Activated CD4-positive, alpha-beta T cell treated with anti-CD3 and anti-CD28 coated beads, Interleukin-2, amount 10 ng/mL, durations not matched to agents 24 days and 14 days (primary cell): ENCODE data around the gene CEP78. TPM values are rescaled to one million over a fixed set of nuclear protein-coding genes. Genes with fewer than 3 reads are reported as not detected.
"Not testable (repeated sequence)": the region's sequence is repeated elsewhere in the genome, so short reads cannot be mapped to it uniquely, and the experiment has no call there.

Source experiments
- DNase-seq: peaks from one replicate; pipeline ENCODE4 v3.0.0; 2022
- H3K27ac Mint-ChIP-seq: one replicate; pipeline ENCODE4 v1.8.0; 2022; ENCODE audit warnings: mild to moderate bottlenecking, mixed read lengths
- H3K27me3 Mint-ChIP-seq: one replicate; pipeline ENCODE4 v1.8.0; 2022; ENCODE audit warnings: mixed read lengths
- H3K36me3 Mint-ChIP-seq: one replicate; pipeline ENCODE4 v1.8.0; 2022; ENCODE audit warnings: low read depth, mild to moderate bottlenecking, mixed read lengths
- H3K4me1 Mint-ChIP-seq: one replicate; pipeline ENCODE4 v1.8.0; 2021; ENCODE audit warnings: mixed read lengths
- H3K4me3 Mint-ChIP-seq: one replicate; pipeline ENCODE4 v1.8.0; 2022; ENCODE audit warnings: mild to moderate bottlenecking, moderate library complexity, mixed read lengths
- H3K9me3 Mint-ChIP-seq: one replicate; pipeline ENCODE4 v1.8.0; 2021; ENCODE audit warnings: mixed read lengths
- intact Hi-C: fragments of 100-400 bp; cut with micrococcal nuclease; formaldehyde crosslinking; loops from one replicate; pipeline ENCODE4 v1.15.1; 2023
- total RNA-seq: library from RNA; stranded (reverse); gene quantifications from 2 replicates; pipeline ENCODE4 v1.2.3, GENCODE V29; 2022

The CEP78 gene
- total RNA-seq, 1 donor from 2014 or later: 34.5 TPM

DNA sequence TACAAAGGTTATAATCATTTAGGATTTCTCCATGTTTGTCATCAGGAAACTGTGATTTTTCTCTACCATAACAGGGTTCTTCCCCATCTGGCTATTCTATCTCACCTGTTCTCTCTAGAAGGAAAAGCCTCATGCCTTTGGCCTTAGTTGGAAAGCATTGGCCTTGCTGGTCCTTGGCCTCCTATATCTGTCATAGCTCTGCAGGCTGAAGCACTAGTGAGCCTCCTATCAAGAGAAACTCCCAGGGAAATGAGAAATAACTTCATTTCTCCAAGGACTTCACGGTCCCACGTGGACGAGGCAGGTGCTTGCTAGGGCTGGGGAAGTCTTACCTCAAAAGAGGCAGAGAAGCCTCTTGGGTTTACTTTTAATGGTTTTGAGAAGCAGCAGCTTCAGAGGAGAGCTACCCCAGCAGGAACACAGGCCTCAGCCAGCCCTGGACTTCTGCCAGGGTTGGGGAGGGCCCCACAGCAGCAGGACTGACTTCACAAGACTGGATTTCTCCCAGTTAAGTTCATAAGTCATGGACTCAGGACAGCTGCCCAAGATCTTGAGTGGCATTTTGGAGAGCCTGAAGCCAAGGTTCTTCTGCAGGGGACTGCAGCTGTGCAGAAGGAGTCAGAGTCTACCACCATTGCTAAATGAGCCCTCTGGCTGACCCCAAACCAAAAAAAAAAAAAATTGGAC is 45.2 kb downstream of the CEP78 start:
- no peak overlapping the region for H3K27ac Mint-ChIP-seq
- no peaks in the 10 kb centered on the region for H3K4me1 Mint-ChIP-seq
- no peaks in the 10 kb centered on the region for H3K27me3 Mint-ChIP-seq
- no peaks in the 10 kb centered on the region for H3K9me3 Mint-ChIP-seq
- H3K36me3 Mint-ChIP-seq: no peaks in the 10 kb centered on the region
- H3K4me3 Mint-ChIP-seq: no peak overlapping the region
- DNase-seq: no peak
- intact Hi-C loops: no loop called here

DNA sequence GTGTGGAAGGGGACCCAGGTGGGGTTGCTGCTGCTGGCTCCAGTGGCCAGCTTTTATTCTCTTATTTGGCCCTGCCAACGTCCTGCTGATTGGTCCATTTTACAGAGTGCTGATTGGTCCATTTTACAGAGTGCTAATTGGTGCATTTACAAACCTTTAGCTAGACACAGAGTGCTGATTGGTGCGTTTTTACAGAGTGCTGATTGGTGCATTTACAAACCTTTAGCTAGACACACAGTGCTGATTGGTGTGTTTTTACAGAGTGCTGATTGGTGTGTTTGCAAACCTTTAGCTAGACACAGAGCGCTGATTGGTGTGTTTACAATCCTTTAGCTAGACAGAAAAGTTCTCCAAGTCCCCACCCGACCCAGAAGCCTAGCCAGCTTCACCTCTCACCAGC is 48.3 kb downstream of the CEP78 start:
- intact Hi-C loops, DNase-seq, H3K36me3 Mint-ChIP-seq, H3K27me3 Mint-ChIP-seq, H3K9me3 Mint-ChIP-seq, H3K4me3 Mint-ChIP-seq, H3K27ac Mint-ChIP-seq, H3K4me1 Mint-ChIP-seq: not testable (repeated sequence)

DNA sequence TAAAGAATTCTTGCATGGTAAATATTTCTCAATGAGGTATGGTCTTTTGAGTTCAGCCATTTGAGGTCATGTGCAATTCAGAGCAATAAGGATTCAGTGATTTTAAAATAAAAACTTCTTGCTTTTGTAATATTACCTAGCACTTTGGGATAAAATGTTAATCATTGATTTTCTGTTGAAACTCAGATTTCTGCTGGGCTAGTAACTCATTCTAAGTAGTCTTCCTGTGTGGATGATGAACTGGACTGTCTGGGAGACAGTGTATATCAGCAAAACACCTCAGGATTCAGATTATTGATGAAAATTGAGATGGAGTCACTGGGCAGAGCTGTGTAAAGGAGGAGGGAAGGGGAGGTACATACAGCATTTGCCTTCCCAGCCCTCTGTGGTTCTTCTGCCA is 50.2 kb downstream of the CEP78 start:
- H3K9me3 Mint-ChIP-seq: no peaks in the 10 kb centered on the region
- intact Hi-C loops: no loop called here

DNA sequence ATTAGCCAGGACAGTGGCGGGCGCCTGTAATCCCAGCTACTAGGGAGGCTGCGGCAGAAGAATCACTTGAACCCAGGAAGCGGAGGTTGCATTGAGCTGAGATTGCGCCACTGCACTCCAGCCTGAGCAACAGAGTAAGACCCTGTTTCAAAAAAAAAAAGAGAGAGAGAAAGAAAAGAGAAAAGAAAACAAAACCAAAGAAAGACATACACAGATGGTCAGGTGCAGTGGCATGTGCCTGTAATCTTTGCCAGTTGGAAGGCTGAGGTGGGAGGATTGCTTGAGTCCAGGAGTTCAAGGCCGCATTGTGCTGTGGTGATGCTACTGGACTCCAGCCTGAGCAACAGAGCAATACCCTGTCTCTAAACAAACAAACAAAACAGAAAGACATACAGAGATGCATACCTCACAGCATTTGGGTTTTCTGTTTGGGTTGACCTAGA is 51.1 kb downstream of the CEP78 start:
- no peaks in the 10 kb centered on the region for H3K9me3 Mint-ChIP-seq
- peaks cover 1% of the 10 kb centered on the region for H3K4me1 Mint-ChIP-seq
- H3K4me3 Mint-ChIP-seq: no peak overlapping the region
- H3K27me3 Mint-ChIP-seq: no peaks in the 10 kb centered on the region
- no peaks in the 10 kb centered on the region for H3K36me3 Mint-ChIP-seq
- no peak for DNase-seq
- intact Hi-C loops: no loop called here
- no peak overlapping the region for H3K27ac Mint-ChIP-seq

More for the DNA sequence above, 50.2 kb downstream of the CEP78 start:
- DNase-seq: no peak
- no peaks in the 10 kb centered on the region for H3K36me3 Mint-ChIP-seq
- H3K4me3 Mint-ChIP-seq: no peak overlapping the region
- no peak overlapping the region for H3K27ac Mint-ChIP-seq
- no peaks in the 10 kb centered on the region for H3K27me3 Mint-ChIP-seq
- H3K4me1 Mint-ChIP-seq: no peaks in the 10 kb centered on the region

DNA sequence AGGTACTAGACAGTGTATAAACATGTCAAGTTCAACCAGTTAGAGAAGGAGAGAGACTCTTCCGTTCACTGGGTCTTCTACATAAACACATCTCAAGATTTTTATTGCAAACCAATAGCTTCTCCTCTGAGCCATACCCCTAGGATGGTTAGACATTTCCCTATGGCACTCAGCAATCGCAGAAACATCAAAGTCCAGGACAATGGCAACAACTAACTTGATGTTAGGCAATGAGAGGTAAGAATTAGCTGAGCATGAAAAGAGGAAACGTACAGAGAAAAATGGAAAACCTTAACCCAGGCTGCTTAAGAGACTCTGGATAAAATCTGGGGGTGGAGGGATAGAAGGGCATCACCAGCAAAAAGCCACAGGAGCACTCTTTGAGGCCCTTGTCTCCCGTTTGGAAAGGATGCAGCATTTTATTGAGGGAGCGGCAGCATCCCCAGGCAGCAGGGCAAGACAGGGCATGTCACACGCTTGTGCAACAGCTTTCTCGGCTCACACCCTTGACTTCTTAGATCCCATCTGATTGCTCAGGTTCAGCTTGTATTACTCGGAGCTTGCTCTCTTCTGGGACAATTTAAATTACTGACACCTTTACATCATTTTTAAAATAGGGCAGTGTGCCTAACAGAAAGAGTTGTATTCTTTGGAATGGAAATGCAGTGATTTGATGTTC is 52.5 kb downstream of the CEP78 start:
- Mint-ChIP-seq H3K4me1 (peaks cover 8% of the 10 kb centered on the region), H3K36me3 (no peaks in the 10 kb centered on the region), H3K4me3 (no peak overlapping the region), H3K27ac (no peak overlapping the region), H3K27me3 (no peaks in the 10 kb centered on the region), H3K9me3 (no peaks in the 10 kb centered on the region)
- intact Hi-C loops: no loop called here
- no peak for DNase-seq

DNA sequence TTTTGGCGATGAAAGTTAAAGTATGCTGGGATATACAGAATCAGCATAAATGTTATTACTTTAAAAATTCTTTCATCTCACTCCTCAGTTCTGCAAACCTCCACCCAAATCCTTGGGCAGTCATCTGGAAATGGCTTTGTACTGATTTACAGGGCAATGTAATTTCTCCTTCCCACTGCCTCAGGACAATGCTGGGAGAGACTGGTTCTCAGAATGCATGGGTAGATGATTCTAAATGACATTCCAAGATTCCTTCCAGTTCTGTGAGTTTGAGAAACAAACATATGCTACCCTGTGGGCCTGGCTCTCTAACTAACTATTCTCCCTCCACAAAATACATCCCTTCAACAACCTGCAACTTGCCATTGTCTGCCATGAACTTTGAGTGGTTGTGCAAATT is 53.6 kb downstream of the CEP78 start:
- H3K36me3 Mint-ChIP-seq: no peaks in the 10 kb centered on the region
- peaks cover 8% of the 10 kb centered on the region for H3K4me1 Mint-ChIP-seq
- no peak overlapping the region for H3K27ac Mint-ChIP-seq
- no peak for DNase-seq
- H3K27me3 Mint-ChIP-seq: no peaks in the 10 kb centered on the region
- no peak overlapping the region for H3K4me3 Mint-ChIP-seq
- intact Hi-C loops: no loop called here
- H3K9me3 Mint-ChIP-seq: no peaks in the 10 kb centered on the region

DNA sequence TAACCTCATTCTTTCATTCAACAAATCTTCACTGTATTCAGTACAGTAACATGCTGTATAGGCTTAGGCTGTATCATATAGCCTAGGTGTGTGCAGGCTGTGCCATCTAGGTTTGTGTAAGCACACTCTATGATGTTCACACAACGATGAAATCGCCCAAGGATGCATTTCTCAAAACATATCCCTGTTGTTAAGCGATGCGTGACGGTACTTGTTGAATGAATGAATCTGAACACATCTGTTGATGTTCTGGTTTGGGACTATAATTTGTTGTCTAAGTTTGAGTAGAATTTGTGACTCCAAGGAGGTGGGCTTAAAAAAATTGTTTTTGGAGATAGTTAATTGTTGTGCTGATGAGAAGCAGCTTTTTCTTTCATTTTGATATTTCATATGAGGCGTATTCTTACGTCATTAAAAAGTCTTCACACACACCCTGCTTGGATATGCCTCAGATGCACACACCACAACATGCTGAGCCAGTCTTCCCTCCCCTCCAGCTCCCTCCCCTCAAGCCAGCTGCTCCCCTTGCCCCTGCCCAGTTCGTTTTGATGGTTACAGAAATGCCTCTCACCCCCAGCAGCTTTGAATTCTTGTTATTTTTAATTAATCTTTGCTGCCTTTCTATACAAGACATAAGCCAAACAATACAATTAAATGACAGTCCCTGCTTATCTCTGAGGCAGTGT is 55.5 kb downstream of the CEP78 start:
- intact Hi-C loops: loop anchor here (10.0 kb wide), 1 partner anchor 837 kb away; no protein-coding TSS in a partner anchor
- no peaks in the 10 kb centered on the region for H3K9me3 Mint-ChIP-seq
- H3K27ac Mint-ChIP-seq: no peak overlapping the region
- no peaks in the 10 kb centered on the region for H3K27me3 Mint-ChIP-seq
- H3K36me3 Mint-ChIP-seq: no peaks in the 10 kb centered on the region
- H3K4me1 Mint-ChIP-seq: peaks cover 15% of the 10 kb centered on the region
- no peak for DNase-seq
- H3K4me3 Mint-ChIP-seq: no peak overlapping the region

DNA sequence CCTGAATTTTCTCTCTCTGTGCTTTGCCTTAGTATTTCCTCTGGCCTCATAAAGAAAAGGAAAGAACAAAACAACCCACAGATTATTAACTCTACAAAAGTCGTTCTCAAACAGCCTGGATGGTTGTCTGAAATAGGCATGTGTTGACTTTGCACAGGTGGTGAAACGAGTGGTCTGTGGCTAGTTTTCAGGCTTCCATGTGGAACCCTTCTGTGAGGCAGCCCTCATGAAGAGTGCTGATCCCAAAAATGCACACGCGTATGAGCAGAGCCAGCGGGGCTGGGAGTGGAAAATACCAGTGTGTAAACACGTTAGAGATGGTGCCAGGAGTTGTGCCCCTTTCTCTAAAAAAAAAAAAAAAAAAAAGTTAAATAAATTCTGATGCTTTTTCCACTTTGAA is 56.2 kb downstream of the CEP78 start:
- H3K4me3 Mint-ChIP-seq: no peak overlapping the region
- no peak for DNase-seq
- no peaks in the 10 kb centered on the region for H3K36me3 Mint-ChIP-seq
- no peaks in the 10 kb centered on the region for H3K9me3 Mint-ChIP-seq
- intact Hi-C loops: loop anchor here (10.0 kb wide), 1 partner anchor 837 kb away; no protein-coding TSS in a partner anchor
- H3K4me1 Mint-ChIP-seq: peaks cover 19% of the 10 kb centered on the region
- no peak overlapping the region for H3K27ac Mint-ChIP-seq
- no peaks in the 10 kb centered on the region for H3K27me3 Mint-ChIP-seq

DNA sequence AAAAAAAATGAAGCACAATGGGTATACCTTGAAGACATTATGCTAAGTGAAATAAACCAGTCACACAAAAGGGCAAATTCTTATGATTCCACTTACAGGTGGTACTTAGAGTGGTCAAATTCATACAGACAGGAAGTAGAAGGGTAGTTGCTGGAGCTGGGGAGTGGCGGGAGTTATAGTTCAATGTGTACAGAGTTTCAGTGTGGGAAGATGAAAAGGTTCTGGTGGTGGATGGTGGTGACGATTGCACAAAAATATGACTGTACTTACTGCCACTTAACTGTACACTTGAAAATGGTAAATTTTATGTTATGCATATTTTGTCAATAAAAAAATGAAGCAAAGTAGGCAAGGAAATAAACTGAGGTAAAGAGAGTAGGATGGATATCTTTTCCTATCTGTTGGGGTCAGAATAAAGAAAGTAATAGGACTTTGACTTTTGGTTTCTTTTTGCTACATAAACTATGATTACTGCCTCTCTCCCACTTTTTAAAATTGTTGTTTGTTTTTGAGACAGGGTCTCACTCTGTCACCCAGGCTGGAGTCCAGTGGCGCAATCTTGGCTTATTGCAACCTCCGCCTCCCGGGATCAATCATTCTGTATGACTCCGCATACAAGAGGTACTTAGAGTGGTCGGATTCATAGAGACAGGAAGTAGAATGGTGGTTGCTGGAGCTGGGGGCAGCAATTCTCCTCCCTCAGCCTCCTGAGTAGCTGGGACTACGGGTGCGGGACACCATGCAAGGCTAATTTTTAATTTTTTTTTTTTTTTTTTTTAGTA is 57.0 kb downstream of the CEP78 start:
- Mint-ChIP-seq H3K36me3 (peaks cover 5% of the 10 kb centered on the region), H3K4me1 (peaks cover 22% of the 10 kb centered on the region), H3K27me3 (no peaks in the 10 kb centered on the region), H3K4me3 (peak overlapping the region; percentile 67), H3K9me3 (no peaks in the 10 kb centered on the region), H3K27ac (peak overlapping the region; percentile 31)
- DNase-seq: peak; percentile 66
- intact Hi-C loops: loop anchor here (10.0 kb wide), 1 partner anchor 838 kb away; no protein-coding TSS in a partner anchor

DNA sequence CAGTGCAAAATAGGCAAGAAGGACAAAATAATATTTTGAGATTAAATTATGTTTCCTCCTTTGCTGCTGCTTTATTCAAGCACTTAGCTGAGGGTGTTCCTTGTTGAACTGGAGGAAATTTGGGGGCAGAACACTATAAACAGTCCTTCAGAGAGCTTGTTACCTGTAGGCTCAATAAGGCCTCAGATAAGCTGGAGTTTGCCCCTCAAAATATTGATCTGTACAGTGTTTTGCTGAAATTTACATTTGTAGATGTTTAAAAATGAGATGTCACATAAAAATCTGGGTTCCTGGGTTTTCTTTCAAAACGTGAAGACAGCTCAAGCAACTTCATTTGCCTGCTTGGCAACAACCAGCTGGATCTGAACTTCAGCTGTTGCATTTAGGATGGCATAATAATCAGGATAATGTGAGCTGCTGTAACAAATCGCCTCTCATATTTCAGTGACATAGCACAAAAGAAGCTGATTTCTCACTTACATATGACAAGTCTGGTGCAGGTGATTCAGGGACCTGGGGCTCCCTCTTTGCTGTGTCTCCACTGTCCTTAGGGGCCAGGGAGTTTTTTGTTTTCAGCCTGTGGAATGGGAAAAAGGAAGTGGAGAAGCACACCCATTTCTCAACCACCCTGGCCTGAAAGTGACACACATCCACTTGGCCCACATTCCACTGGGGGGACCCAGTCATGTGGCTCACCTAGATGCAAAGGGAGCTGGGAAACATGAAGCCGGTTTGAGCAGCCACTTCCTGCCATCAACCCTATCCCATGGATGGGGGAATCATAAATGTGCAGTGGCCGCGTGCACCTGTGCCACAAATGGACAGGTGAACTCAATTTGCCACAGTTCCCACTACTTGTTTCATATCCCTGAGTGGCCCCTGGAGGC is 58.7 kb downstream of the CEP78 start:
- DNase-seq: no peak
- Mint-ChIP-seq H3K36me3 (peaks cover 7% of the 10 kb centered on the region), H3K27ac (peak overlapping the region; percentile 25), H3K4me1 (peaks cover 30% of the 10 kb centered on the region), H3K4me3 (no peak overlapping the region), H3K27me3 (no peaks in the 10 kb centered on the region), H3K9me3 (no peaks in the 10 kb centered on the region)
- intact Hi-C loops: loop anchor here (5.0 to 10.0 kb wide), 3 partner anchors 262 to 1117 kb away; partner anchors contain the start of genes GNAQ and VPS13A

DNA sequence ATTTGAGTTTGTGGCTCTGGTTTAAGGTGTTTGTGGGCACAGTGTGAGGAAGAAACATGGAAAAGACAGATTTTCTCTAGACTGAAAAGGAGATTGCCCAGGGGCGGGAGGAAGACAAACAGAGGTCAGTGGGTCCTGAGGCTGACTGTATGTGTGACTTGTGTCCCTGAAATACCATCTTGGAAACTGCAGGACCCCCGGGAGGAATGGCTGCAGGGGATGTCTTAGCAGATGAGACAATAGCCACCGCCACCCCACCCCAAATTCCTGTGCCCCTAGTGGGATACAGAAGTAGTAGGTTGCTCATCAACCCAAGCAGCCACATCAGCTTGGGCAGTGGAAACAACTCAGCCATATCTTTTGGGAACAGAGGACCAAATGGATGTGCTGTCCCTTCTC is 59.3 kb downstream of the CEP78 start:
- H3K36me3 Mint-ChIP-seq: peaks cover 12% of the 10 kb centered on the region
- intact Hi-C loops: loop anchor here (5.0 to 10.0 kb wide), 3 partner anchors 263 to 1118 kb away; partner anchors contain the start of genes GNAQ and VPS13A
- no peaks in the 10 kb centered on the region for H3K9me3 Mint-ChIP-seq
- H3K4me3 Mint-ChIP-seq: no peak overlapping the region
- DNase-seq: no peak
- H3K4me1 Mint-ChIP-seq: peaks cover 34% of the 10 kb centered on the region
- H3K27ac Mint-ChIP-seq: peak overlapping the region; percentile 25
- no peaks in the 10 kb centered on the region for H3K27me3 Mint-ChIP-seq

DNA sequence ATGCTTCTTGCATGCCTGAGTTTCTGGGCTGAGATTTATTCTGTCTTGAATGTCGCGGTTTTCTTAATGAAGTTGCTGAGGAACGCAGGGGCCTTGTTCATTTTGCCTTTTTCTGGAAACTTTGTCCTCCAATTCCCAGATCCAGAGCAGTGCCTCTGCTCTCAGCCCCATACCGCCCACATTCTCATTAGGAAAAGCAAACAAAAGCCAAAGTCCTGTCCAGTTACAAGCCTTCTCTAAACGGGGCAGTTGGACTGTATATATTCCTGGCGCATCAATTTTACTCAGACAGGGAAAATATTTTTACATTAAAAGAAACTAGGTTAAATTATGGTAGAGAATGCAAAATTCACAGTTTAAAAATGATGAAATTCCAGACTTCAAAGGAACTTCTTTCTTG is 59.9 kb downstream of the CEP78 start:
- peaks cover 15% of the 10 kb centered on the region for H3K36me3 Mint-ChIP-seq
- no peak overlapping the region for H3K27ac Mint-ChIP-seq
- H3K4me1 Mint-ChIP-seq: peaks cover 36% of the 10 kb centered on the region
- intact Hi-C loops: loop anchor here (1.0 to 10.0 kb wide), 5 partner anchors 35 to 1118 kb away; partner anchors contain the start of genes CEP78, GNAQ and VPS13A
- H3K27me3 Mint-ChIP-seq: no peaks in the 10 kb centered on the region
- H3K9me3 Mint-ChIP-seq: no peaks in the 10 kb centered on the region
- peak overlapping the region; percentile 96 for H3K4me3 Mint-ChIP-seq
- DNase-seq: no peak
